ENCODE results near the gene SEMA4C. TPM values are rescaled to one million over a fixed set of nuclear protein-coding genes. Genes with fewer than 3 reads are reported as not detected.

SEMA4C gene
- total and polyA plus RNA-seq, 9 of the 15 experiments (the other 6 are each of a cell fraction or from before 2014, with no cell fraction given) = 0.32 to 59.7 (median 23.9) TPM

DNA sequence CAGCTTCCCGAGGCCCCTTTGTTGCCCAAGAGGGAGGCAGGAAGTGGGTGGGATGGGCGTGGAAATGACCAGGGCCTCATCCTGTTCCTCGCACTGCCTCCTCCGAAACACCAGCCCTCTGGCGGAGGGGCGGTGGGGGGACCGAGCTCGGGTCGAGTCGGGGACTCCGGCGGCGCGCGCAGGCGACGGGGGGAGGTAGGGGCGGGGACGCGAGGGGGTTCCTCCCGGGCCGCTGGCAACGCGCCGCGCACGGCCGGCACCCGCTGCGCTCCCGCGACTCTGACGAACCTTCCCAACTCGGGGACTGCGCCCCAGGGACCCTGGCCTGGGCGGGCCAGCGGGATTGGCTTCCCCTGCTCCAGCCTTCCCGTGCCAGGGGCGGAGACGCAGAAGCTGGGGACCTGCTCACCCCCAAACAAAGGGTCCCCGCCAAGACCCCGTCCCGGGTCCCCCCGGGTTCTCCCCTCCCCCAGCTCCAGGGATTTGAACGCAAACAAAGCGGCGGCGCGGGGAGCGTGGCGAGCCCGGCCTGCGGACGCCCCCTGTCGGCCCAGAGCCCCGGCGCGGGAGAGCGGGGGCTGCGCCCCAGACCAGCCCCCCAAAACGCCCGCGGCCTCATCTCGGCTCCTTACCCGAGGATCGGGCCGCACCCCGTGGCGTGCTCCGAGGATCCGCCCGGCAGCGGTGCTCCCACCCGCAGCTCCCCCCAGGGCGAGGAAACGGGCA, 1.2 kb downstream of the SEMA4C start (continued):
- TF ChIP-seq, protein P1, sequence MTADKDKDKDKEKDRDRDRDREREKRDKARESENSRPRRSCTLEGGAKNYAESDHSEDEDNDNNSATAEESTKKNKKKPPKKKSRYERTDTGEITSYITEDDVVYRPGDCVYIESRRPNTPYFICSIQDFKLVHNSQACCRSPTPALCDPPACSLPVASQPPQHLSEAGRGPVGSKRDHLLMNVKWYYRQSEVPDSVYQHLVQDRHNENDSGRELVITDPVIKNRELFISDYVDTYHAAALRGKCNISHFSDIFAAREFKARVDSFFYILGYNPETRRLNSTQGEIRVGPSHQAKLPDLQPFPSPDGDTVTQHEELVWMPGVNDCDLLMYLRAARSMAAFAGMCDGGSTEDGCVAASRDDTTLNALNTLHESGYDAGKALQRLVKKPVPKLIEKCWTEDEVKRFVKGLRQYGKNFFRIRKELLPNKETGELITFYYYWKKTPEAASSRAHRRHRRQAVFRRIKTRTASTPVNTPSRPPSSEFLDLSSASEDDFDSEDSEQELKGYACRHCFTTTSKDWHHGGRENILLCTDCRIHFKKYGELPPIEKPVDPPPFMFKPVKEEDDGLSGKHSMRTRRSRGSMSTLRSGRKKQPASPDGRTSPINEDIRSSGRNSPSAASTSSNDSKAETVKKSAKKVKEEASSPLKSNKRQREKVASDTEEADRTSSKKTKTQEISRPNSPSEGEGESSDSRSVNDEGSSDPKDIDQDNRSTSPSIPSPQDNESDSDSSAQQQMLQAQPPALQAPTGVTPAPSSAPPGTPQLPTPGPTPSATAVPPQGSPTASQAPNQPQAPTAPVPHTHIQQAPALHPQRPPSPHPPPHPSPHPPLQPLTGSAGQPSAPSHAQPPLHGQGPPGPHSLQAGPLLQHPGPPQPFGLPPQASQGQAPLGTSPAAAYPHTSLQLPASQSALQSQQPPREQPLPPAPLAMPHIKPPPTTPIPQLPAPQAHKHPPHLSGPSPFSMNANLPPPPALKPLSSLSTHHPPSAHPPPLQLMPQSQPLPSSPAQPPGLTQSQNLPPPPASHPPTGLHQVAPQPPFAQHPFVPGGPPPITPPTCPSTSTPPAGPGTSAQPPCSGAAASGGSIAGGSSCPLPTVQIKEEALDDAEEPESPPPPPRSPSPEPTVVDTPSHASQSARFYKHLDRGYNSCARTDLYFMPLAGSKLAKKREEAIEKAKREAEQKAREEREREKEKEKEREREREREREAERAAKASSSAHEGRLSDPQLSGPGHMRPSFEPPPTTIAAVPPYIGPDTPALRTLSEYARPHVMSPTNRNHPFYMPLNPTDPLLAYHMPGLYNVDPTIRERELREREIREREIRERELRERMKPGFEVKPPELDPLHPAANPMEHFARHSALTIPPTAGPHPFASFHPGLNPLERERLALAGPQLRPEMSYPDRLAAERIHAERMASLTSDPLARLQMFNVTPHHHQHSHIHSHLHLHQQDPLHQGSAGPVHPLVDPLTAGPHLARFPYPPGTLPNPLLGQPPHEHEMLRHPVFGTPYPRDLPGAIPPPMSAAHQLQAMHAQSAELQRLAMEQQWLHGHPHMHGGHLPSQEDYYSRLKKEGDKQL (CRISPR knock-in tag; IDR thresholded peaks at IDR 0.05; ENCODE audit: borderline replicate concordance) = no peak
- TF ChIP-seq CBX3 (IDR thresholded peaks at IDR 0.05; ENCODE audit: borderline replicate concordance in 1 of 2, low read length in 2 of 2) (no peak), GTF2E2 (tag; IDR thresholded peaks at IDR 0.05) (peak; percentile 75), CXXC5 (CRISPR knock-in tag; IDR thresholded peaks at IDR 0.05) (peak; percentile 91), TAF9B (IDR thresholded peaks at IDR 0.05; ENCODE audit: partially characterized antibody) (no peak), SIN3A (IDR thresholded peaks at IDR 0.05; ENCODE audit: borderline replicate concordance in 2 of 2, control insufficient read depth in 1 of 2, low read depth in 2 of 2, low read length in 2 of 2) (peak in 1 of 2 experiments; percentile 71; a peak in 2 of 4 replicates), ZNF224 (CRISPR knock-in tag; IDR thresholded peaks at IDR 0.05) (no peak), ZNF146 (CRISPR knock-in tag; IDR thresholded peaks at IDR 0.05; ENCODE audit: unreplicated experiment) (no peak), FOS (IDR thresholded peaks at IDR 0.05; ENCODE audit: extremely low read depth, insufficient read length) (no peak), RBM15 (IDR thresholded peaks at IDR 0.05; ENCODE audit: insufficient read depth, low read length) (no peak), RBM34 (IDR thresholded peaks at IDR 0.05; ENCODE audit: borderline replicate concordance, insufficient read depth, low read length) (no peak), PHB2 (IDR thresholded peaks at IDR 0.05; ENCODE audit: low read depth) (no peak), POLR2A (conservative IDR thresholded peaks at IDR 0.05) (peak; percentile 61; the same call in 1 of the 2 replicates)
- TF ChIP-seq, protein P2, sequence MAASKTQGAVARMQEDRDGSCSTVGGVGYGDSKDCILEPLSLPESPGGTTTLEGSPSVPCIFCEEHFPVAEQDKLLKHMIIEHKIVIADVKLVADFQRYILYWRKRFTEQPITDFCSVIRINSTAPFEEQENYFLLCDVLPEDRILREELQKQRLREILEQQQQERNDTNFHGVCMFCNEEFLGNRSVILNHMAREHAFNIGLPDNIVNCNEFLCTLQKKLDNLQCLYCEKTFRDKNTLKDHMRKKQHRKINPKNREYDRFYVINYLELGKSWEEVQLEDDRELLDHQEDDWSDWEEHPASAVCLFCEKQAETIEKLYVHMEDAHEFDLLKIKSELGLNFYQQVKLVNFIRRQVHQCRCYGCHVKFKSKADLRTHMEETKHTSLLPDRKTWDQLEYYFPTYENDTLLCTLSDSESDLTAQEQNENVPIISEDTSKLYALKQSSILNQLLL (CRISPR knock-in tag; IDR thresholded peaks at IDR 0.05; ENCODE audit: borderline replicate concordance) = no peak
- TF ChIP-seq, protein P3, sequence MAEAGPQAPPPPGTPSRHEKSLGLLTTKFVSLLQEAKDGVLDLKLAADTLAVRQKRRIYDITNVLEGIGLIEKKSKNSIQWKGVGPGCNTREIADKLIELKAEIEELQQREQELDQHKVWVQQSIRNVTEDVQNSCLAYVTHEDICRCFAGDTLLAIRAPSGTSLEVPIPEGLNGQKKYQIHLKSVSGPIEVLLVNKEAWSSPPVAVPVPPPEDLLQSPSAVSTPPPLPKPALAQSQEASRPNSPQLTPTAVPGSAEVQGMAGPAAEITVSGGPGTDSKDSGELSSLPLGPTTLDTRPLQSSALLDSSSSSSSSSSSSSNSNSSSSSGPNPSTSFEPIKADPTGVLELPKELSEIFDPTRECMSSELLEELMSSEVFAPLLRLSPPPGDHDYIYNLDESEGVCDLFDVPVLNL (CRISPR knock-in tag; IDR thresholded peaks at IDR 0.05; ENCODE audit: low read depth) = no peak
- TF ChIP-seq, protein P4, sequence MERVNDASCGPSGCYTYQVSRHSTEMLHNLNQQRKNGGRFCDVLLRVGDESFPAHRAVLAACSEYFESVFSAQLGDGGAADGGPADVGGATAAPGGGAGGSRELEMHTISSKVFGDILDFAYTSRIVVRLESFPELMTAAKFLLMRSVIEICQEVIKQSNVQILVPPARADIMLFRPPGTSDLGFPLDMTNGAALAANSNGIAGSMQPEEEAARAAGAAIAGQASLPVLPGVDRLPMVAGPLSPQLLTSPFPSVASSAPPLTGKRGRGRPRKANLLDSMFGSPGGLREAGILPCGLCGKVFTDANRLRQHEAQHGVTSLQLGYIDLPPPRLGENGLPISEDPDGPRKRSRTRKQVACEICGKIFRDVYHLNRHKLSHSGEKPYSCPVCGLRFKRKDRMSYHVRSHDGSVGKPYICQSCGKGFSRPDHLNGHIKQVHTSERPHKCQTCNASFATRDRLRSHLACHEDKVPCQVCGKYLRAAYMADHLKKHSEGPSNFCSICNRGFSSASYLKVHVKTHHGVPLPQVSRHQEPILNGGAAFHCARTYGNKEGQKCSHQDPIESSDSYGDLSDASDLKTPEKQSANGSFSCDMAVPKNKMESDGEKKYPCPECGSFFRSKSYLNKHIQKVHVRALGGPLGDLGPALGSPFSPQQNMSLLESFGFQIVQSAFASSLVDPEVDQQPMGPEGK (CRISPR knock-in tag; IDR thresholded peaks at IDR 0.05; ENCODE audit: borderline replicate concordance) = no peak
